Smooth muscle cell (in vitro differentiated cells): ENCODE measurements around the gene IQGAP2. TPM values are rescaled to one million over a fixed set of nuclear protein-coding genes. Genes with fewer than 3 reads are reported as not detected.

Experiments
- DNase-seq: peaks from one replicate; lab custom pipeline; 2025; ENCODE audit not compliant: unreplicated experiment; lab: John Stamatoyannopoulos, UW
- H2AFZ ChIP-seq: fragments of 200-600 bp; sonication (generic); 2 replicates; pipeline ENCODE4 v1.6.0; 2016; ENCODE audit warnings: antibody characterized with exemption, low read depth, mild to moderate bottlenecking
- H3F3A ChIP-seq: fragments of 200-600 bp; sonication (generic); 2 replicates; pipeline ENCODE4 v1.6.0; 2017; ENCODE audit warnings: antibody characterized with exemption, low read depth
- H3K27ac ChIP-seq: fragments of 200-600 bp; sonication (generic); 2 replicates; pipeline ENCODE4 v1.5.1; 2016; ENCODE audit warnings: low read depth, mild to moderate bottlenecking
- H3K27me3 ChIP-seq: fragments of 200-600 bp; sonication (generic); 2 replicates; pipeline ENCODE4 v1.6.1; 2016; ENCODE audit warnings: low read depth, mild to moderate bottlenecking
- H3K36me3 ChIP-seq: fragments of 200-600 bp; sonication (generic); 2 replicates; pipeline ENCODE4 v1.5.1; 2016; ENCODE audit warnings: low read depth
- H3K4me1 ChIP-seq: fragments of 200-600 bp; sonication (generic); 2 replicates; pipeline ENCODE4 v1.5.1; 2016; ENCODE audit warnings: low read depth
- H3K4me2 ChIP-seq: fragments of 200-600 bp; sonication (generic); 2 replicates; pipeline ENCODE4 v1.6.0; 2016; ENCODE audit warnings: mild to moderate bottlenecking
- H3K4me3 ChIP-seq: fragments of 200-600 bp; sonication (generic); 2 replicates; pipeline ENCODE4 v1.5.1; 2016; ENCODE audit warnings: mild to moderate bottlenecking
- H3K79me2 ChIP-seq: fragments of 200-600 bp; sonication (generic); 2 replicates; pipeline ENCODE4 v1.6.0; 2016; ENCODE audit warnings: low read depth, mild to moderate bottlenecking
- H3K9ac ChIP-seq: fragments of 200-600 bp; sonication (generic); 2 replicates; pipeline ENCODE4 v1.6.0; 2016; ENCODE audit warnings: low read depth
- H3K9me3 ChIP-seq: fragments of 200-600 bp; sonication (generic); replicated peaks from 2 replicates; pipeline ENCODE4 v1.5.1; 2016; ENCODE audit warnings: low read depth
- H4K20me1 ChIP-seq: fragments of 200-600 bp; sonication (generic); 2 replicates; pipeline ENCODE4 v1.6.0; 2016; ENCODE audit warnings: low read depth
- CTCF ChIP-seq: fragments of 200-600 bp; sonication (generic); IDR thresholded peaks from 2 replicates; pipeline ENCODE4 v1.5.1; 2017; ENCODE audit warnings: borderline replicate concordance, mild to moderate bottlenecking, antibody characterized with exemption; ENCODE audit not compliant: insufficient read depth, poor library complexity, severe bottlenecking
- WGBS: methylation state at CpG from one replicate; pipeline ENCODE4 v1.1.7; 2016; ENCODE audit warnings: low lambda C conversion rate; 5-methylcytosine and 5-hydroxymethylcytosine counted together
- polyA plus RNA-seq: library from polyadenylated mRNA; unstranded; fragments of >200 nt; fragmentation: Nextera tagmentation; extraction: Ambion mirVana; gene quantifications from 2 replicates; pipeline ENCODE4 v1.2.1, GENCODE V29; 2016
- total RNA-seq: library from RNA; depleted of rRNA; stranded (reverse); fragments of >200 nt; gene quantifications from 2 replicates; pipeline ENCODE4 v1.2.3, GENCODE V29; 2014

Gene IQGAP2
- total and polyA plus RNA-seq, 2 experiments from 2014 or later = 7.3 to 16.6 TPM

GRCh38 chr5:76376148-76376865 is 26.8 kb upstream of the IQGAP2 start:
- 78% methylated on average over 3 of the region's 3 CpGs for WGBS

GRCh38 chr5:76376866-76377230 is 26.2 kb upstream of the IQGAP2 start:
- H4K20me1 ChIP-seq = no peaks in the 10 kb centered on the region
- H3K79me2 ChIP-seq = no peaks in the 10 kb centered on the region
- no peaks in the 10 kb centered on the region for H3K9me3 ChIP-seq
- no peak for DNase-seq
- TF ChIP-seq CTCF = no peak
- no peaks in the 10 kb centered on the region for H3K36me3 ChIP-seq
- 91% methylated on average over 3 of the region's 3 CpGs for WGBS
- peak overlapping the region; percentile 26 for H3K27ac ChIP-seq
- H3F3A ChIP-seq = peaks cover 5% of the 10 kb centered on the region
- H3K9ac ChIP-seq = no peak overlapping the region
- peaks cover 6% of the 10 kb centered on the region for H3K4me1 ChIP-seq
- H3K27me3 ChIP-seq = no peaks in the 10 kb centered on the region
- no peak overlapping the region for H2AFZ ChIP-seq
- no peak overlapping the region for H3K4me3 ChIP-seq
- no peak overlapping the region for H3K4me2 ChIP-seq

More at GRCh38 chr5:76376148-76376865, 26.8 kb upstream of the IQGAP2 start:
- Histone ChIP-seq H3K79me2 (no peaks in the 10 kb centered on the region), H3K4me3 (no peak overlapping the region), H3K4me2 (no peak overlapping the region), H3K9ac (no peak overlapping the region), H3K36me3 (no peaks in the 10 kb centered on the region), H3K27ac (peak overlapping the region; percentile 26), H2AFZ (no peak overlapping the region), H3K9me3 (no peaks in the 10 kb centered on the region), H3K27me3 (no peaks in the 10 kb centered on the region), H3K4me1 (peaks cover 6% of the 10 kb centered on the region), H4K20me1 (no peaks in the 10 kb centered on the region), H3F3A (peaks cover 9% of the 10 kb centered on the region)
- DNase-seq = no peak
- no peak for TF ChIP-seq CTCF

GRCh38 chr5:76378355-76378754 is 24.7 kb upstream of the IQGAP2 start:
- no peak overlapping the region for H2AFZ ChIP-seq
- DNase-seq = no peak
- H4K20me1 ChIP-seq = no peaks in the 10 kb centered on the region
- WGBS = 91% methylated on average over 6 of the region's 6 CpGs
- H3K9ac ChIP-seq = no peak overlapping the region
- no peaks in the 10 kb centered on the region for H3K4me1 ChIP-seq
- H3K4me3 ChIP-seq = no peak overlapping the region
- H3F3A ChIP-seq = no peaks in the 10 kb centered on the region
- no peaks in the 10 kb centered on the region for H3K27me3 ChIP-seq
- H3K9me3 ChIP-seq = no peaks in the 10 kb centered on the region
- no peak for TF ChIP-seq CTCF
- H3K79me2 ChIP-seq = no peaks in the 10 kb centered on the region
- no peak overlapping the region for H3K27ac ChIP-seq
- H3K36me3 ChIP-seq = no peaks in the 10 kb centered on the region
- H3K4me2 ChIP-seq = no peak overlapping the region

GRCh38 chr5:76379316-76379715 is 23.8 kb upstream of the IQGAP2 start:
- no peak overlapping the region for H3K9ac ChIP-seq
- no peaks in the 10 kb centered on the region for H3K27me3 ChIP-seq
- H4K20me1 ChIP-seq = no peaks in the 10 kb centered on the region
- TF ChIP-seq CTCF = no peak
- no peaks in the 10 kb centered on the region for H3K9me3 ChIP-seq
- H3F3A ChIP-seq = no peaks in the 10 kb centered on the region
- 73% methylated on average over 5 of the region's 5 CpGs for WGBS
- H3K4me2 ChIP-seq = no peak overlapping the region
- no peaks in the 10 kb centered on the region for H3K36me3 ChIP-seq
- no peak overlapping the region for H3K4me3 ChIP-seq
- H3K79me2 ChIP-seq = no peaks in the 10 kb centered on the region
- H3K27ac ChIP-seq = no peak overlapping the region
- no peak overlapping the region for H2AFZ ChIP-seq
- no peaks in the 10 kb centered on the region for H3K4me1 ChIP-seq
- DNase-seq = no peak
